ENCODE data around the gene PSENEN.

GRCh38 chr19:35734273-35734672 is 11.2 kb upstream of the PSENEN start:
- TF ChIP-seq CTCF (IDR thresholded peaks at IDR 0.05; ENCODE audit: insufficient read depth, low read length, poor library complexity, severe bottlenecking) (no peak), EZH2phosphoT487 (conservative IDR thresholded peaks at IDR 0.05; ENCODE audit: low read length) (no peak)
